Hepatocyte (in vitro differentiated cells): ENCODE results near the gene OPCML. TPM values are rescaled to one million over a fixed set of nuclear protein-coding genes. Genes with fewer than 3 reads are reported as not detected.

Source experiments
- DNase-seq: peaks from one replicate; pipeline ENCODE4 v3.0.0-alpha.2; 2016; ENCODE audit warnings: low spot score
- H2AFZ ChIP-seq: fragments of 200-600 bp; sonication (generic); 2 replicates; pipeline ENCODE4 v1.6.0; 2016; ENCODE audit warnings: antibody characterized with exemption, mild to moderate bottlenecking
- H3K27ac ChIP-seq: fragments of 200-600 bp; sonication (generic); 2 replicates; pipeline ENCODE4 v1.5.1; 2016; ENCODE audit warnings: mild to moderate bottlenecking
- H3K27me3 ChIP-seq: fragments of 200-600 bp; sonication (generic); 2 replicates; pipeline ENCODE4 v1.6.1; 2016
- H3K36me3 ChIP-seq: fragments of 200-600 bp; sonication (generic); replicated peaks from 2 replicates; pipeline ENCODE4 v1.5.1; 2016; ENCODE audit warnings: low read depth; ENCODE audit not compliant: insufficient read depth
- H3K4me1 ChIP-seq: fragments of 200-600 bp; sonication (generic); 2 replicates; pipeline ENCODE4 v1.5.1; 2016; ENCODE audit warnings: mild to moderate bottlenecking, moderate library complexity; ENCODE audit not compliant: insufficient read depth
- H3K4me2 ChIP-seq: fragments of 200-600 bp; sonication (generic); 2 replicates; pipeline ENCODE4 v1.6.0; 2016
- H3K4me3 ChIP-seq: fragments of 200-600 bp; sonication (generic); 2 replicates; pipeline ENCODE4 v1.5.1; 2016; ENCODE audit warnings: mild to moderate bottlenecking
- H3K79me2 ChIP-seq: fragments of 200-600 bp; sonication (generic); 2 replicates; pipeline ENCODE4 v1.6.0; 2017; ENCODE audit warnings: mild to moderate bottlenecking
- H3K9me2 ChIP-seq: fragments of 200-600 bp; sonication (generic); replicated peaks from 2 replicates; pipeline ENCODE4 v1.6.0; 2017; ENCODE audit warnings: mild to moderate bottlenecking; ENCODE audit not compliant: insufficient read depth
- H3K9me3 ChIP-seq: fragments of 200-600 bp; sonication (generic); 2 replicates; pipeline ENCODE4 v1.5.1; 2016; ENCODE audit warnings: low read depth, mild to moderate bottlenecking
- H4K20me1 ChIP-seq: fragments of 200-600 bp; sonication (generic); 2 replicates; pipeline ENCODE4 v1.6.0; 2016; ENCODE audit warnings: mild to moderate bottlenecking; ENCODE audit not compliant: insufficient read depth, poor library complexity, severe bottlenecking
- CTCF ChIP-seq: fragments of 200-600 bp; sonication (generic); IDR thresholded peaks from 2 replicates; pipeline ENCODE4 v1.5.1; 2016; ENCODE audit warnings: antibody characterized with exemption, mild to moderate bottlenecking; ENCODE audit not compliant: poor library complexity
- EZH2 ChIP-seq: fragments of 200-600 bp; sonication (generic); IDR thresholded peaks from 2 replicates; pipeline ENCODE4 v1.6.1; 2016; ENCODE audit warnings: antibody characterized with exemption, mild to moderate bottlenecking, borderline replicate concordance
- EZH2phosphoT487 ChIP-seq: fragments of 200-600 bp; sonication (generic); IDR thresholded peaks from one replicate; pipeline ENCODE4 v1.6.1; 2018; ENCODE audit warnings: antibody characterized with exemption, mild to moderate bottlenecking, low read depth, moderate library complexity; ENCODE audit not compliant: unreplicated experiment, severe bottlenecking
- WGBS: methylation state at CpG from one replicate; pipeline ENCODE4 v1.1.6; 2016; ENCODE audit warnings: low lambda C conversion rate; ENCODE audit errors: missing lambda C conversion rate; 5-methylcytosine and 5-hydroxymethylcytosine counted together
- polyA plus RNA-seq: library from polyadenylated mRNA; unstranded; fragments of >200 nt; fragmentation: Nextera tagmentation; extraction: Ambion mirVana; gene quantifications from 2 replicates; pipeline ENCODE4 v1.2.1, GENCODE V29; 2016
- total RNA-seq: library from RNA; depleted of rRNA; stranded (reverse); fragments of >200 nt; gene quantifications from 2 replicates; pipeline ENCODE4 v1.2.3, GENCODE V29; 2014

The OPCML gene
- total and polyA plus RNA-seq, 2 experiments from 2014 or later = 0.37 to 0.98 TPM

- no peak overlapping the region for H3K4me2 ChIP-seq
- H3K27ac ChIP-seq = no peak overlapping the region
- no peak overlapping the region for H3K4me3 ChIP-seq
- TF ChIP-seq CTCF (no peak), EZH2 (no peak), EZH2phosphoT487 (no peak)
- no peaks in the 10 kb centered on the region for H3K27me3 ChIP-seq
- no peak overlapping the region for H2AFZ ChIP-seq
- no peaks in the 10 kb centered on the region for H3K9me2 ChIP-seq
- H4K20me1 ChIP-seq = no peaks in the 10 kb centered on the region
- H3K9me3 ChIP-seq = no peaks in the 10 kb centered on the region
- DNase-seq = no peak
- H3K4me1 ChIP-seq = no peaks in the 10 kb centered on the region
- 68% methylated on average over 6 of the region's 6 CpGs for WGBS
- no peaks in the 10 kb centered on the region for H3K79me2 ChIP-seq
- no peaks in the 10 kb centered on the region for H3K36me3 ChIP-seq
These were observed 117.8 kb downstream of the OPCML start for GRCh38 chr11:133414506-133414905.

GRCh38 chr11:133413703-133414102 lies 118.6 kb downstream of the OPCML start:
- H3K4me3 ChIP-seq = no peak overlapping the region
- no peak overlapping the region for H2AFZ ChIP-seq
- no peaks in the 10 kb centered on the region for H3K27me3 ChIP-seq
- no peaks in the 10 kb centered on the region for H3K36me3 ChIP-seq
- no peak for DNase-seq
- no peaks in the 10 kb centered on the region for H3K4me1 ChIP-seq
- H3K9me3 ChIP-seq = no peaks in the 10 kb centered on the region
- TF ChIP-seq CTCF (no peak), EZH2 (no peak), EZH2phosphoT487 (no peak)
- H3K27ac ChIP-seq = no peak overlapping the region
- no peak overlapping the region for H3K4me2 ChIP-seq
- H3K79me2 ChIP-seq = no peaks in the 10 kb centered on the region
- no peaks in the 10 kb centered on the region for H4K20me1 ChIP-seq
- WGBS = 69% methylated on average over 3 of the region's 3 CpGs
- no peaks in the 10 kb centered on the region for H3K9me2 ChIP-seq

GRCh38 chr11:133409799-133410198 lies 122.5 kb downstream of the OPCML start:
- Histone ChIP-seq H3K27ac (no peak overlapping the region), H3K4me1 (no peaks in the 10 kb centered on the region), H3K79me2 (no peaks in the 10 kb centered on the region), H4K20me1 (no peaks in the 10 kb centered on the region), H3K36me3 (no peaks in the 10 kb centered on the region), H3K9me2 (no peaks in the 10 kb centered on the region), H2AFZ (no peak overlapping the region), H3K4me3 (no peak overlapping the region), H3K9me3 (no peaks in the 10 kb centered on the region), H3K27me3 (no peaks in the 10 kb centered on the region), H3K4me2 (no peak overlapping the region)
- WGBS = 73% methylated on average over 5 of the region's 5 CpGs
- no peak for DNase-seq
- TF ChIP-seq EZH2phosphoT487 (no peak), EZH2 (no peak), CTCF (no peak)

GRCh38 chr11:133408936-133409335 lies 123.4 kb downstream of the OPCML start:
- Histone ChIP-seq H3K27ac (no peak overlapping the region), H3K27me3 (no peaks in the 10 kb centered on the region), H3K4me1 (no peaks in the 10 kb centered on the region), H3K4me3 (no peak overlapping the region), H3K79me2 (no peaks in the 10 kb centered on the region), H3K4me2 (no peak overlapping the region), H3K9me3 (no peaks in the 10 kb centered on the region), H3K36me3 (no peaks in the 10 kb centered on the region), H4K20me1 (no peaks in the 10 kb centered on the region), H2AFZ (no peak overlapping the region), H3K9me2 (no peaks in the 10 kb centered on the region)
- no peak for TF ChIP-seq CTCF
- TF ChIP-seq EZH2phosphoT487 = no peak
- TF ChIP-seq EZH2 = no peak
- WGBS = 89% methylated on average over 9 of the region's 9 CpGs
- no peak for DNase-seq
